ENCODE results near the gene RANBP1.
A peak's percentile ranks its signal among the peaks of the same experiment; 100 is the strongest.
"Not testable (repeated sequence)": the region's sequence is repeated elsewhere in the genome, so short reads cannot be mapped to it uniquely, and the experiment has no call there.

Gene RANBP1

DNA sequence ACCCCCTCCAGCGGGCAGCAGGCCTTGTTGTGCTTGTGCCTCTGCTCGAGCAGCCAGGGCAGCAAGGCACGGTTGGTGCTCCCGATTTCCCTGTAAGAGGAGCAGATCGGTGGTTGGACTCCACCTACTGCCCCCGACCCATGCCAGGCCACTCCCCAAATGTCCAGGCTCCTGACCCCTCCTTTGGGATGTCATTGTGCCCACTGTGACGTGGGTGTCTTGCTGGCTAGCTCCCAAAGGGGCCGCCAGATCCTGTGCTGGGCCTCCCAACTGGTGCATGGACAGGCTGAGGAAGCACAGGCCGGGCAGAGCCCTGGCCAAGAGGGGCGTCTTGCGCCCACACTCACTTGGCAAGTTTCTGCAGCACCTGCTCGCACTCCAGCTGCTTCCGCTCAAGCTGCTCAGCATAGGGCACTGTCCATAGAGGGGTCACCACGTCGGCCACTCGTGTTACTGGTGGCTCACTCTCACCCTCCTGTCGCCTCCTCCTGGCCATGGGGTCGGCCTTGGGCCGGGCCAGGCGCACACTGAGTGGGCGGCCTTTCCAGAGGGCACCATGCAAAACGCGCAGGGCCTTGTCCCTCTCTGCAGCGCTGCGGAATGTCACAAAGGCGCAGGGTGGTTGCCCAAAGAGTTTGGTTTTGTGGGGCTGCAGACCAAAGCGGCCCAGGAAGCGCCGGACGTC, at the start of gene RANBP1:
TSS of gene RANBP1 (plus strand) at position 414 of the 685 bp plus-strand sequence. CDS start at position 495, 81 bp downstream.
- peaks cover 4% of the 10 kb centered on the region; the same call in 1 of the 2 replicates for H3K36me3 ChIP-seq (ENCODE audit: insufficient read depth, low read length)
- peak within 1 kb of the TSS; percentile 61 for H3K27ac ChIP-seq (ENCODE audit: low read depth, low read length)
- no peaks in the 10 kb centered on the region for H3K27me3 ChIP-seq (ENCODE audit: insufficient read depth, low read length)
- peaks cover 49% of the 10 kb centered on the region for H3K79me2 ChIP-seq (ENCODE audit: control insufficient read depth, insufficient read depth, low read length, unreplicated experiment)
- peak within 1 kb of the TSS; percentile 51 for H2AFZ ChIP-seq (ENCODE audit: low read length, unreplicated experiment)
- H3K4me1 ChIP-seq (ENCODE audit: control insufficient read depth, insufficient read depth, low read length, unreplicated experiment), result peaks cover 15% of the 10 kb centered on the region
- H3K4me3 ChIP-seq (ENCODE audit: low read depth, low read length), result peak within 1 kb of the TSS; percentile 91

DNA sequence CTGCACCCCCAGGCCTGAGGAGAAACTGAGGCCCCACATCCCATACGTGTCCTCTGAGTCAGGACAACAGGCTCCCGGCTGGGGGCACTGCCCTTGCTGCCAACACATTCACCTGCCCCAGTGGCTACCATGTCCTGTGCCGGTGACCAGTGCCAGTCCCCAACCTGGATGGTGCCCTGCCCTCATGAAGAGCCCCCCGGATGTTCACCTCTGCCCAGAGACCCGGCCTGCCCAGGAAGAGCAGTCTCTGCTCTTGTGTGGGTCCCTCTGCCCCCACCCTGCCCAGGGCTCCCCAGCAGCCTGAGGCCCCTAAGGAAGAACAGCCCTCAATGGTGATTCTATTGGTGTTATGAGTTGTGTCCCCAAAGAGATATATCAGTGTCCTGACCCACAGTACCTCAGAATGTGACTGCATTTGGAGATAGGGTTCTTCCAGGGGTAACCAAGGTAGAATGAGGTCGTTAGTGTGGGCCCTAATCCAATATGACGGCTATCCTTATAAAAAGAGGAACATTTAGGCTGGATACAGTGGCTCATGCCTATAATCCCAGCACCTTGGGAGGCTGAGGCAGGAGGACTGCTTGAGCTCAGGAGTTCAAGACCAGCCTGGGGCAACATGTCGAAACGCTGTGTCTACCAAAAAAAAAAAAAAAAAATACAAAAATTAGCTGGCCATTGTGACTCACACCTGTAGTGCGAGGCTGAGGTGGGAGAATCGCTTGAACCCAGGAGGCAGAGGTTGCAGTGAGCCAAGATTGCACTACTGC, 49.1 kb upstream of the RANBP1 start:
- no peak overlapping the region for H2AFZ ChIP-seq (ENCODE audit: low read length, unreplicated experiment)
- no peak overlapping the region for H3K4me3 ChIP-seq (ENCODE audit: low read depth, low read length)
- H3K4me1 ChIP-seq (ENCODE audit: control insufficient read depth, insufficient read depth, low read length, unreplicated experiment), result no peaks in the 10 kb centered on the region
- H3K36me3 ChIP-seq (ENCODE audit: insufficient read depth, low read length), result no peaks in the 10 kb centered on the region
- no peaks in the 10 kb centered on the region for H3K79me2 ChIP-seq (ENCODE audit: control insufficient read depth, insufficient read depth, low read length, unreplicated experiment)
- H3K27me3 ChIP-seq (ENCODE audit: insufficient read depth, low read length), result no peaks in the 10 kb centered on the region
- no peak overlapping the region for H3K27ac ChIP-seq (ENCODE audit: low read depth, low read length)

DNA sequence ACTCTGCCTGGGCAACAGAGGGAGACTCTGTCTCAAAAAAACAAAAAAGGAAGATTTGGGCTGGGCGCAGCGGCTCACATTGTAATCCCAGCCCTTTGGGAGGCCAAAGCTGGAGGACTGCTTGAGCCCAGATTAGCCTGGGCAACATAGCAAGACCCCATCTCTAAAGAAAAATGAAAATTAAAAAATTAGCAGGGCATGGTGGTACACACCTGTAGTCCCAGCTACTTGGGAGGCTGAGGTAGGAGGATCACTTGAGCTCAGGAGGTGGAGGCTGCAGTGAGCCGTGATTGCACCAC, 48.6 kb upstream of the RANBP1 start:
- H2AFZ ChIP-seq (ENCODE audit: low read length, unreplicated experiment); H3K36me3 ChIP-seq (ENCODE audit: insufficient read depth, low read length); H3K4me3 ChIP-seq (ENCODE audit: low read depth, low read length); H3K27ac ChIP-seq (ENCODE audit: low read depth, low read length); H3K79me2 ChIP-seq (ENCODE audit: control insufficient read depth, insufficient read depth, low read length, unreplicated experiment); H3K27me3 ChIP-seq (ENCODE audit: insufficient read depth, low read length); H3K4me1 ChIP-seq (ENCODE audit: control insufficient read depth, insufficient read depth, low read length, unreplicated experiment): not testable (repeated sequence)

DNA sequence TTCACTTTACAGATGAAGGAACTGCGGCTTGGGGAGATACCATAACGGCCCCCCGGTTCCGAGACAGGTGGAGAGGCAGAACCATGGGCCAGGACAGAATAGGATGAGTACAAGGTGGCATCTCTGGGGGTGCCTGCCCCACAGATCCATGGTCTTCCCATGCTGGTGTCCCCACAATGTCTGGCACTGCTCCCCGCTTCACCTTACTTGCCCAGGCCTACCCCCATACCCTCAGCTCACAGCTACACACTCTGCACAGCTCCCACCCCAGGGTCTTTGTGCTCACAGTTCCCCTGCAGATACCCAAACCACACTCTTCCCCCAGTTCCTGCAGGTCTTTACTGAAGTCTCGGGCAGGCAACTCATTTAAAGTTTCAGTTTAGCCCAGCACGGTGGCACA, 47.3 kb upstream of the RANBP1 start:
- Histone ChIP-seq H3K79me2 (ENCODE audit: control insufficient read depth, insufficient read depth, low read length, unreplicated experiment) (no peaks in the 10 kb centered on the region), H2AFZ (ENCODE audit: low read length, unreplicated experiment) (no peak overlapping the region), H3K4me1 (ENCODE audit: control insufficient read depth, insufficient read depth, low read length, unreplicated experiment) (no peaks in the 10 kb centered on the region), H3K36me3 (ENCODE audit: insufficient read depth, low read length) (no peaks in the 10 kb centered on the region), H3K4me3 (ENCODE audit: low read depth, low read length) (no peak overlapping the region), H3K27ac (ENCODE audit: low read depth, low read length) (no peak overlapping the region), H3K27me3 (ENCODE audit: insufficient read depth, low read length) (no peaks in the 10 kb centered on the region)

DNA sequence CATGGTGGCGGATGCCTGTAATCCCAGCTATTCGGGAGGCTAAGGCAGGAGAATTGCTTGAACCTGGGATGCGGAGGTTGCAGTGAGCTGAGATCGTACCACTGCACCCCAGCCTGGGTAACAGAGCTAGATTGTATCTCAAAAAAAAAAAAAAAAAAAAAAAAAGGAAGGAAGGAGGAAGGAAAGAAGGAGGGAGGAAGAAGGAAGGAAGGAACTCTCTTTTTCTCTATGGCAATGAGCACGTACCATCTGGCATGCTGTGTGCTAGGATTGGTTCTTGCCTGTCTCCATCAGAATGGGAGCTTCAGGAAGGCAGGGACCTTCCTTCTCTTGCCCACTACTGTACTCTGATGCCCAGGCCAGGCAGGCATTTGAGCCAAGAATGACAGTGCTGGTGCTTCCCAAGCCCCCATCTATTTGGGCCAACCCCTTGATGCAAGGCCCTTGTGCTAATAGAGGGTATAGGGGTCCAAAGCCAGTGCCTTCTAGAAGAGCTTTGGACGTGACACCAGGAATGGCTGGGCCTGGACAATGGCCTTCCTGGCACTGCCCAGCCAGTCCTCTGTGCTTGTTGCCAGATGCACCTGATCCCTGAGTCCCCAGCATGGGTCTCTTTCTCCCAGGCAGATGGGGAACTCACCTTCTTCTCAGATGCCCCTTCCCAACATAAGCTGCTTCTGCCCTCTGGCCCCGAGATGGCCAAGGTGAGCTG, 46.4 kb upstream of the RANBP1 start:
- H3K27ac ChIP-seq (ENCODE audit: low read depth, low read length), result no peak overlapping the region
- H3K4me3 ChIP-seq (ENCODE audit: low read depth, low read length), result no peak overlapping the region
- no peaks in the 10 kb centered on the region for H3K27me3 ChIP-seq (ENCODE audit: insufficient read depth, low read length)
- no peak overlapping the region for H2AFZ ChIP-seq (ENCODE audit: low read length, unreplicated experiment)
- H3K79me2 ChIP-seq (ENCODE audit: control insufficient read depth, insufficient read depth, low read length, unreplicated experiment), result no peaks in the 10 kb centered on the region
- H3K36me3 ChIP-seq (ENCODE audit: insufficient read depth, low read length), result no peaks in the 10 kb centered on the region
- no peaks in the 10 kb centered on the region for H3K4me1 ChIP-seq (ENCODE audit: control insufficient read depth, insufficient read depth, low read length, unreplicated experiment)

DNA sequence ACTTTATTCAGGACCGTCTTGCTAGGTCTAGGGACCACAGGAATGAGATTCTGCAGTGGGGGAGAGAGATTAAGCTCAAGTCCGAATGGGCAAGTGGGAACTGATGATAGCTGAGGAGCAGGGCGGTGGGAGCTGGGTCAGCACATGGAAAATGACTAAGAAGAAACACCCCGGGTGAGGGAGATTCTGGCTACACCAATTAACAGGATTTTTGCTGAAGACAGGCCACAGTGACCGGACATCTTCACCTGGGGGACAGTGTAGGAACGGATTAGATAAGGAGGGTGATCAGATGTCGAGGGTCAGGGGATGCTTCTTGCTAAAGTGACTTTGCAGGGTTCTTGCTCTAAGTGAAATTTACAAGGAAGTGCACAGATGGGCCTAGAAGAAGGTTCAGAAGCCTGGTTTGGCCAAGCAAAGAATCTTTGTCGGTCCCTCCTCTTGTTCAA, 44.4 kb upstream of the RANBP1 start:
- H2AFZ ChIP-seq (ENCODE audit: low read length, unreplicated experiment), result no peak overlapping the region
- no peaks in the 10 kb centered on the region for H3K36me3 ChIP-seq (ENCODE audit: insufficient read depth, low read length)
- no peak overlapping the region for H3K4me3 ChIP-seq (ENCODE audit: low read depth, low read length)
- no peaks in the 10 kb centered on the region for H3K4me1 ChIP-seq (ENCODE audit: control insufficient read depth, insufficient read depth, low read length, unreplicated experiment)
- no peaks in the 10 kb centered on the region for H3K79me2 ChIP-seq (ENCODE audit: control insufficient read depth, insufficient read depth, low read length, unreplicated experiment)
- H3K27me3 ChIP-seq (ENCODE audit: insufficient read depth, low read length), result no peaks in the 10 kb centered on the region
- no peak overlapping the region for H3K27ac ChIP-seq (ENCODE audit: low read depth, low read length)

DNA sequence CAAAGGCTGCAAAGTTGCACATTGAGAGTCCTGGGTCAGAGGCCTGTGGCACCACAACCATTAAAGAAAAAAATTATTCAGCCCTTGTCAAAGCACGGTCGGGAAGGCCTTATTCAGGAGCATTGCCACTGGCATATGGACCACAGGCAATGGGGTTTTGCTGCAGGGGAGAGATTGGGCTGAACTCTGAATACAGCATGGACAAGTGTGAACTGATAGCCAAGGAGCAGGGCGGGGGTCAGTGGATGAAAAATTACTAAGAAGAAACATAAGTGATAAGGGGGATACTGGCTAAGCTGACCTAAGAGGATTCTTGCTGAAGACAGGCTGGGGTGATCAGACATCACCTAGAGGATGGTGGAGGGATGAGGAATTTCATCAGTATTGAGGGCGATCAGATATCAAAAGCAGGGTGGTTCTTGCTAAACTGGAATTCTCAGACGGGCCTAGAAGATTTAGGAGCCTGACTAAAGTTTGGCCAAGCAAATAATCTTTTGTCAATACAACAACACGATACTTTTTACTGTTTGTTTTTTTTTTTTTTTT, 39.2 kb upstream of the RANBP1 start:
- H3K27me3 ChIP-seq (ENCODE audit: insufficient read depth, low read length), result no peaks in the 10 kb centered on the region
- peaks cover 14% of the 10 kb centered on the region for H3K79me2 ChIP-seq (ENCODE audit: control insufficient read depth, insufficient read depth, low read length, unreplicated experiment)
- H3K4me3 ChIP-seq (ENCODE audit: low read depth, low read length), result no peak overlapping the region
- no peak overlapping the region for H3K27ac ChIP-seq (ENCODE audit: low read depth, low read length)
- H2AFZ ChIP-seq (ENCODE audit: low read length, unreplicated experiment), result no peak overlapping the region
- H3K4me1 ChIP-seq (ENCODE audit: control insufficient read depth, insufficient read depth, low read length, unreplicated experiment), result no peaks in the 10 kb centered on the region
- H3K36me3 ChIP-seq (ENCODE audit: insufficient read depth, low read length), result no peaks in the 10 kb centered on the region

DNA sequence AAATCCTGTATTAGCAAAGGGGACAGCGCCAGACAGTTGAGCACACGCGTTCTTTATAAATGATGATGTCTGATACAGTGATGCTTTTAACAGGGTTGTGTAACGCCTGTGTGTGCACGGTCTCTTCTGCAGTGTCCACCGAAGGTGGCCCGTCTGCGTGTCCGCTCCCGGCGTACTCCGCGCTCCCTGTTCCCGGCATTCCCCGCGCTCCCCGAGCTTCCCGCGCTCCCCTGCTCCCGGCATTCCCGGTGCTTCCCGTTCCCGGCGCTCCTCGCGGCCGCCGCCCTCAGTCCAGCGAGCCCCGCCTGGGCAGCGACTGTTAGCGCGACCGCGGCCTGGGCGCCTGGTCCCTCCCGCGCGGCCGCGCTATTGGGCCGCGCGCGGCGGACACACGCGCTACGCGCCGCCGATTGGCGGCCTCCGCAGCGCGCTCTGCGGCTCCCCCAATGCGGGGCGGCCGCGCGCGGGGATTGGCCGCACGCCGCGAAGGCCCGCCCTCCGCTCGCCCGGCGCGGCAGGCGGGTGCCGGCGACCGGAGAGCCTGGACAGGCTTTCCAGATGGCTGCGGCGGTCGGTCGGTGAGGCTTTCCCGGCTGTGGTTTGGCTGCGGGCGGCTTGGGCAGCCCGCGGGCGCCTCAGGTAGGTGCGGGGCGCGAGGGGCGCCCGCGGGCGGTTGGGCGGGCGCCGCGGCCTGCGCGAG, 36.0 kb upstream of the RANBP1 start, which contains the start of gene DGCR8:
TSS of gene DGCR8 (plus strand) at position 497 of the 700 bp plus-strand sequence. CDS start 5,723 bp downstream, outside the sequence.
- H3K27ac ChIP-seq (ENCODE audit: low read depth, low read length), result peak within 1 kb of the TSS; percentile 84
- peaks cover 45% of the 10 kb centered on the region for H3K79me2 ChIP-seq (ENCODE audit: control insufficient read depth, insufficient read depth, low read length, unreplicated experiment)
- no peaks in the 10 kb centered on the region for H3K27me3 ChIP-seq (ENCODE audit: insufficient read depth, low read length)
- H3K4me3 ChIP-seq (ENCODE audit: low read depth, low read length), result peak within 1 kb of the TSS; percentile 97
- H3K4me1 ChIP-seq (ENCODE audit: control insufficient read depth, insufficient read depth, low read length, unreplicated experiment), result peaks cover 3% of the 10 kb centered on the region
- peak within 1 kb of the TSS; percentile 12 for H2AFZ ChIP-seq (ENCODE audit: low read length, unreplicated experiment)
- no peaks in the 10 kb centered on the region for H3K36me3 ChIP-seq (ENCODE audit: insufficient read depth, low read length)

DNA sequence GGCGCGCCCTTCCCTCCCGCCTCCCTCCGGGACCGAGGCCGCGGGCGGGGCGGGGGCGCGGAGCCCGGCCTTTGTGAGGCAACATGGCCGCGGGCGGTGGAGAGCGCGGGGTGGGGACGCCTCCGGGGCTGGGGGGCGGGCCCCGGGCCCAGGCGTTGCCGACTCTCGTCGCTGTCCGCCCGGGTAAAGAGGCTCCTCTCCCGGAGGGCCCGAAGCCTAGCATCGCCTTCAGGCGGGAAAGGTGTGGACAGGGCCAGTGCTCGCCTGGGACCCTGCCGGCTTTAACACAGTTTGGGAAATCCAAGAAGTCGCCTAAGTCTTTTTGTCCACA, 35.5 kb upstream of the RANBP1 start:
- peak overlapping the region; percentile 84 for H3K27ac ChIP-seq (ENCODE audit: low read depth, low read length)
- no peaks in the 10 kb centered on the region for H3K36me3 ChIP-seq (ENCODE audit: insufficient read depth, low read length)
- peaks cover 3% of the 10 kb centered on the region for H3K4me1 ChIP-seq (ENCODE audit: control insufficient read depth, insufficient read depth, low read length, unreplicated experiment)
- no peaks in the 10 kb centered on the region for H3K27me3 ChIP-seq (ENCODE audit: insufficient read depth, low read length)
- H3K4me3 ChIP-seq (ENCODE audit: low read depth, low read length), result peak overlapping the region; percentile 97
- peaks cover 50% of the 10 kb centered on the region for H3K79me2 ChIP-seq (ENCODE audit: control insufficient read depth, insufficient read depth, low read length, unreplicated experiment)
- H2AFZ ChIP-seq (ENCODE audit: low read length, unreplicated experiment), result no peak overlapping the region
